Lower leg skin (tissue), 4 donors: ENCODE data around the gene ADGRG7. TPM values are rescaled to one million over a fixed set of nuclear protein-coding genes. Genes with fewer than 3 reads are reported as not detected.

Experiments
- DNase-seq, 2 donors: peaks; one replicate each; pipeline ENCODE4 v3.0.0-alpha.2; 2019; ENCODE audit warnings: low spot score in 2 of 2
- H3K4me3 ChIP-seq: fragments of 200-600 bp; sonication (generic); 2 replicates; pipeline ENCODE4 v1.5.1; 2017; ENCODE audit warnings: mild to moderate bottlenecking, low read depth; ENCODE audit not compliant: poor library complexity, severe bottlenecking
- CTCF ChIP-seq, 3 donors: fragments of 450-650 bp; IDR thresholded peaks; one replicate each; pipeline ENCODE4 v1.5.1; 2016; ENCODE audit warnings: antibody characterized with exemption in 3 of 3, mild to moderate bottlenecking in 3 of 3, moderate library complexity in 2 of 3
- POLR2A ChIP-seq, 2 donors: fragments of 450-650 bp; IDR thresholded peaks; one replicate each; pipeline ENCODE4 v1.6.1; 2016 to 2017; ENCODE audit warnings: antibody characterized with exemption in 2 of 2, mild to moderate bottlenecking in 1 of 2, moderate library complexity in 1 of 2
- WGBS, 2 donors: methylation state at CpG; one replicate each; pipeline ENCODE4 v1.1.5; 2018; 5-methylcytosine and 5-hydroxymethylcytosine counted together
- intact Hi-C: fragments of 100-400 bp; cut with DNase I; formaldehyde crosslinking; loops from one replicate; pipeline ENCODE4 v1.15.0; 2023; ENCODE audit warnings: low total_unique reads
- total RNA-seq, 4 donors: library from RNA; depleted of rRNA; stranded (reverse); fragments of >200 nt; gene quantifications; one replicate each; pipeline ENCODE4 v1.1.0, GENCODE V29; 2016

Gene ADGRG7
- total RNA-seq, 4 donors from 2014 or later = not detected

DNA sequence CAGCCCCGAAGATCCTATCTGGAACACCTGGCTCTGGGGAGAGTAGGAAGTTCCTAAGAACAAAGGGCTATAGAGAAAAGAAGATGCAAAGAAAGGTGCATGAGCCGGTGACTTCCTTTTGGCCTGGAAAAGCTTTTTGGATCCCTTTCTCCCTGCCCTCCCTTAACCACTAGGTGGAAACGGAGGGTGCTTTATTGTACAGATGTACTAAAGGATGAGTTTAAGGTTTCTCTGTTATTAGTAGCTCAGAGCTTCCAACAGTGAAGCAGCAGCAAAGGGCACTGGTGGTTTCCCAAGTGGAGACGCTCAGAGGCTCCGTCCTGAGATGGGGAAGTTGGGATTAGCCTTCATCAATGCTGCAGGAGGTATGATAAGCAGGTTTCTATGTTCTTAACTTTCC is 5.9 kb upstream of the ADGRG7 start:
- intact Hi-C loops = no loop called here
- H3K4me3 ChIP-seq = no peak overlapping the region
- no peak for DNase-seq
- 28 to 38% methylated on average over 5 of the region's 5 CpGs for WGBS, 2 donors
- TF ChIP-seq POLR2A (IDR thresholded peaks at IDR 0.05) (no peak), CTCF (IDR thresholded peaks at IDR 0.05) (no peak)

DNA sequence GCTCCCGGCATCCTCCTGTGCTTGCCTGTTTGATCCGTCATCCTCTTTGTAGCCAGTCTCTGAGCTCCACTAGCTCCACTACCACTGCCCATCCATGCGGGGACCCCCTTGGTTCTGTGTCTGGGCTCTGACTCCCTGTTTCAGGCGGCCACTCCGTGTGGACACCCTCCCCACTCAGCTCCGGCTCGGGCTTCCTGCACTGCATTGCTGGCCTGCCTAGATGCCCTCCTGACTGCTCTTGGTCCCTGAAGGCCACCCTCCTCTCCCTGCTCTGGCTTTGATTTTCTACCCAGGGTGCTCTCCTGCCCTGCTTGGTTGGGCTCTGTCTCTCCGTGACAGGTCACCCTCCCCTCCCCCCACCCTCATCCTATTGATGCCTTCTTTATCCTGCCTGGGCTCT is 4.0 kb upstream of the ADGRG7 start:
- WGBS, 2 donors = 85 to 90% methylated on average over 8 of the region's 8 CpGs
- H3K4me3 ChIP-seq = no peak overlapping the region
- TF ChIP-seq CTCF (IDR thresholded peaks at IDR 0.05) (no peak), POLR2A (IDR thresholded peaks at IDR 0.05) (no peak)
- intact Hi-C loops = no loop called here
- no peak for DNase-seq

DNA sequence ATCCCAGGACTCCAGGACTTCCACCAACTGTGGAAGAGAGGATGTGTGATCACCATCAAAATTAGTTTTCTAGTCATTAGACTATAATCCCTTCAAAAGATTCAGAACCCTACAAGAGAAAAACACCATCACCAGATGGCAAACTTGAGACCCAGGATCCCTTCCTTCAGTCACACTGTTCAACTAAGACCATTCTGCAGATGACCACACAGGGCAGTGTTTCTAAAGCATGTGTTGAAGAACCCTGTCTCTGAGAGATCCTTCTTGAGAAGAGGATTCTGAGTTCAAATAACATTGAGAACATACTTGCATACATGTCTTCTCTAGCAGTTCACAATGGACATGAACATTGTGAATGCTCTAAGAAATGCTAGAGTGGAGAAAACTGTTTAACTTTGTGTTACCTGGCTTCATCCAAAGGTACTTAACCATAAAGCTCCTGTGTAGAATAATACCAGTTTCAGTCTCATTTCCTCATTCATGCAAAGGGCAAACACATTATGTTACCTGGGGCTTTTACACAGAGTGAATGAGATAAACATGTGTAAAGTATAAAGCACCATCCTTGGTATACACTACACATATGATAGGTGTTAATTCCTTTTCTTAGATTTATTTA is 2.4 kb upstream of the ADGRG7 start:
- TF ChIP-seq POLR2A (IDR thresholded peaks at IDR 0.05) (no peak), CTCF (IDR thresholded peaks at IDR 0.05) (no peak)
- no peak overlapping the region for H3K4me3 ChIP-seq
- no peak for DNase-seq
- intact Hi-C loops = no loop called here

DNA sequence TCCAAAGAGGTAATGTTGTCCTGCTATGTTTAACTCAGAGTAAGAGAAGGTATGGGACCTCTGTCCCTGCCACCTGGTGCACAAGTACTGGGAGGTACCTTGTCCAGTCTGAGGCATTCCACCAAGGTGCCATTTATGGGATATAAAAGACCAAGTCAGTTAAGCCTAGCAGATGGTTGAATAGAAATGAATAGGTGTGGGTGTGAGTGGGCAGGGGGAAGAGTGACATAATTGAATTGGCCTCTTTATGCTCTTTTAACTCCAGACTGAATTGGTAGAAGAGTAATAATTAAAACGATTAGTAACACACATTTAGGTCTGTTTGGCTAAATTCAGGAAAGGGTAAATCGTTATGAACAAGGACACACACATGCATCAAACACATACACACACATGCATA is 562 bp downstream of the ADGRG7 start:
- DNase-seq = no peak
- TF ChIP-seq CTCF (IDR thresholded peaks at IDR 0.05) (no peak), POLR2A (IDR thresholded peaks at IDR 0.05) (no peak)
- intact Hi-C loops = no loop called here
- no peak overlapping the region for H3K4me3 ChIP-seq
- 58 to 78% methylated on average over 2 of the region's 2 CpGs for WGBS, 2 donors

DNA sequence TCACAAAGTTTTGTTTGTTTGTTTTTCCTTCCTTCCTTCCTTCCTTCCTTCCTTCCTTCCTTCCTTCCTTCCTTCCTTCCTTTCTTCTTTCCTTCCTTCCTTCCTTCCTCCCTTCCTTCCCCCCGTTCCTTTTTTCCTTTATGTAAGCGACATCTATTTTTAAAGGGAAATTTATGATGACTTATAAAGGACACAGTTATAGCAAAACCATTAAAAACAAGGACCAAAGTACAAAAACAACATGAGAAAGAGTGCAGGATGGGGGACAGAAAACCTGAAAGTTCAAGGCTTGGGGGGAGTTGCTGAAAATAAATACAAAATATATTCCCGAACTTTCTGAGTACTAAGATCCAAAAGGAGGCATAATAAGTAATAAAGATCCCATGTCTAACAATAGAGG is 1.8 kb downstream of the ADGRG7 start:
- no peak for DNase-seq
- intact Hi-C loops = no loop called here
- no peak for TF ChIP-seq CTCF (IDR thresholded peaks at IDR 0.05)
- no peak for TF ChIP-seq POLR2A (IDR thresholded peaks at IDR 0.05)
- H3K4me3 ChIP-seq = no peak overlapping the region
- WGBS, 2 donors = 67 to 76% methylated on average over 3 of the region's 3 CpGs

- no peak overlapping the region for H3K4me3 ChIP-seq
- DNase-seq = no peak
- TF ChIP-seq CTCF (IDR thresholded peaks at IDR 0.05) (no peak), POLR2A (IDR thresholded peaks at IDR 0.05) (no peak)
- intact Hi-C loops = no loop called here
- 71 to 81% methylated on average over 4 of the region's 4 CpGs for WGBS, 2 donors
Observed at GRCh38 chr3:100613721-100614390, 4.5 kb downstream of the ADGRG7 start.
